ENCODE data around the gene GATAD1. TPM values are rescaled to one million over a fixed set of nuclear protein-coding genes. Genes with fewer than 3 reads are reported as not detected.
"Not testable (repeated sequence)": the region's sequence is repeated elsewhere in the genome, so short reads cannot be mapped to it uniquely, and the experiment has no call there.

Gene GATAD1
- total RNA-seq, 2 experiments from 2014 or later, result 13.8 to 14.3 TPM

- no peaks in the 10 kb centered on the region for H3K9me3 Mint-ChIP-seq
- peaks cover 8% of the 10 kb centered on the region for H3K36me3 Mint-ChIP-seq (ENCODE audit: low read depth)
- peak overlapping the region; percentile 96 for H3K27ac Mint-ChIP-seq
- H3K27me3 Mint-ChIP-seq, result no peaks in the 10 kb centered on the region
- H3K4me3 Mint-ChIP-seq, result peak overlapping the region; percentile 84
- no peak for DNase-seq
- ChIA-PET POLR2A (interaction anchor here (0.9 to 1.1 kb wide), 2 partner anchors 24 to 201 kb away, joined by 3 to 6 read pairs; partner anchors contain the start of genes ANKIB1 and KRIT1), CTCF (interaction anchor here (0.6 to 4.1 kb wide), 25 partner anchors 9 to 617 kb away, joined by 3 to 49 read pairs (median 4); partner anchors contain the start of genes ANKIB1, CYP51A1, KRIT1 and RBM48)
- H3K4me1 Mint-ChIP-seq, result peaks cover 17% of the 10 kb centered on the region
Observed at GRCh38 chr7:92446869-92447344, 375 bp upstream of the GATAD1 start.

DNA sequence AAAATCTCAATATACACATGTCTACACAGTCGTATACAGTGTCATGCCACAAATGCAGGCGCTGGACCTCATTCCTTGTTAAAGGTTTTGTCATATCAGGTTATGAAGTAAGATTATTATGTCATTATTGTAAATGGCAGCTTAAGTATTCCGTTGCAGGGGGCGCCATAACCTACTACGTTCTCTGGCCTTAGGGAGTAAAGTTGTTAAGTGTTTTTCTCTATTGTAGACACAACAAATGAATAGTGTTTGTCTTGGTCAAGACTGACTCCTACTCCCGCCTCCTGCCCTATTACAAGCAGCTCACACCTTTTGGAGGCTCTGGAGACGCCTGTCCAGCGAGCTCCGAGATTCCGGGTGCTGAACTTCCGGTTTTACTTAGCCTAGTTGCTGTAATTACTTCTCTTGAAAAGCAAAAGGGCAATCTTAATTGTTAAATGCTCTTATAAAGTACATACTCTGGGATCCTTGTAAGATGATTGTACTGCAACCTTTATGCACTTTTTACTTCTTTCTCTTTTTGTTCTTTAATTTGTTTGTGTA lies 994 bp downstream of the GATAD1 start:
- H3K9me3 Mint-ChIP-seq, result no peaks in the 10 kb centered on the region
- DNase-seq, result peak; percentile 71
- peaks cover 11% of the 10 kb centered on the region for H3K36me3 Mint-ChIP-seq (ENCODE audit: low read depth)
- H3K4me1 Mint-ChIP-seq, result peaks cover 17% of the 10 kb centered on the region
- peak overlapping the region; percentile 97 for H3K27ac Mint-ChIP-seq
- ChIA-PET CTCF (interaction anchor here (0.9 to 4.1 kb wide), 17 partner anchors 9 to 1358 kb away, joined by 3 to 49 read pairs (median 4); partner anchors contain the start of gene MTERF1), POLR2A (no interaction called here)
- peak overlapping the region; percentile 84 for H3K4me3 Mint-ChIP-seq
- H3K27me3 Mint-ChIP-seq, result no peaks in the 10 kb centered on the region

DNA sequence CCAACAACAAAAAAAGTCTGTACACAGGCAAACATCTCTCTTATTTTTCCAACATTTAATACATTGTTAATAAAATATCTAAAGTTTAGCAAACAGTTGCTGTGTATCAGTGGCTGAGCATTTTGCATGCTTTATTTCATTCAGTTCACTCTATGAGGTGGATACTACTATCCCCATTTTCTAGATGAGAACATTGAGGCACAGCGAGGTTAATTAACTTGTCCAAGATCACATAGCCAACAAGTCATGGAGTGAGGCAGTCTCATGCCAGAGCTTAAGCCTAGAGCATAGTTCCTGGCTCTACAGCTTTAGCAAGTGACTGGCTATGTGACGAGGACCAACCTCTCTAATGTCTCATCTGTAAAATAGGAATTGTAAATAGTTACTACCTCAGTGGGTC lies 4.4 kb downstream of the GATAD1 start:
- Mint-ChIP-seq H3K27me3 (no peaks in the 10 kb centered on the region), H3K27ac (no peak overlapping the region), H3K4me1 (peaks cover 13% of the 10 kb centered on the region), H3K4me3 (no peak overlapping the region), H3K36me3 (ENCODE audit: low read depth) (peaks cover 32% of the 10 kb centered on the region), H3K9me3 (no peaks in the 10 kb centered on the region)
- DNase-seq, result no peak
- POLR2A ChIA-PET, result no interaction called here
- CTCF ChIA-PET, result no interaction called here

DNA sequence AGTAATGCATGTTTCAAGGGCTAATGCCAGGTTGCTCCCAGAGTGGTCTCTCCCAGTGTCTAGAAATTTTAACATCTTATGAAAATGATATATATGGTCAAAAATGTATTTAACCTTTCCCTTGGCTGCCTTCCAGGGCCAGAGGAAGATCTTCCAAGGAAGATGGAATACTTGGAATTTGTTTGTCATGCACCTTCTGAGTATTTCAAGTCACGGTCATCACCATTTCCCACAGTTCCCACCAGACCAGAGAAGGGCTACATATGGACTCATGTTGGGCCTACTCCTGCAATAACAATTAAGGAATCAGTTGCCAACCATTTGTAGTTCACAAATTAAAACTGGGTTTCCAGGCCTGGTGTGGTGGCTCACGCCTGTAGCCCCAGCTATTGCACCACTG lies 9.0 kb downstream of the GATAD1 start:
- Mint-ChIP-seq H3K27me3 (no peaks in the 10 kb centered on the region), H3K27ac (no peak overlapping the region)

GRCh38 chr7:92460109-92460508 lies 12.8 kb downstream of the GATAD1 start:
- H3K4me3 Mint-ChIP-seq, result no peak overlapping the region
- DNase-seq, result no peak
- H3K36me3 Mint-ChIP-seq (ENCODE audit: low read depth), result peaks cover 10% of the 10 kb centered on the region
- no peaks in the 10 kb centered on the region for H3K4me1 Mint-ChIP-seq
- POLR2A ChIA-PET, result no interaction called here
- no peaks in the 10 kb centered on the region for H3K9me3 Mint-ChIP-seq
- CTCF ChIA-PET, result no interaction called here
- H3K27ac Mint-ChIP-seq, result no peak overlapping the region
- no peaks in the 10 kb centered on the region for H3K27me3 Mint-ChIP-seq

More for the DNA sequence above, 9.0 kb downstream of the GATAD1 start:
- Mint-ChIP-seq H3K9me3 (no peaks in the 10 kb centered on the region), H3K36me3 (ENCODE audit: low read depth) (peaks cover 24% of the 10 kb centered on the region), H3K4me1 (no peaks in the 10 kb centered on the region), H3K4me3 (no peak overlapping the region)
- ChIA-PET CTCF (no interaction called here), POLR2A (no interaction called here)
- DNase-seq, result no peak

DNA sequence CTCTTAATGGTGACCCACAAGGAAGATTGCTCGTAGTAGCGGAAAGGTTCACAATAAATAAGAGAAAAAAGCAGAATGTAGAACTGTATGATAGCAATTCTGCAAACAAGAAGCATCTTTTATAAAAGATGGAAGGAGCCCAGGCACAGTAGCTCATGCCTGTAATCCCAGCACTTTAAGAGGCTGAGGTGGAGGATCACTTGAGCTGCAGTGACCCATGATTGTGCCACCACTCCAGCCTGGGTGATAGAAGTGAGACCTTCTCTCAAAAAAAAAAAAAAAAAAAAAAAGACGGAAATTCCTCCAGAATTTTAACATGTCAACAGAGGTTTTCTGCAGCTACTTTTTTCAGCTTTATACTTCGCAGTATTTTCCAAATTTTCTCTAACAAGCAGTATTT lies 13.2 kb downstream of the GATAD1 start:
- POLR2A ChIA-PET, result no interaction called here
- peaks cover 10% of the 10 kb centered on the region for H3K36me3 Mint-ChIP-seq (ENCODE audit: low read depth)
- no peaks in the 10 kb centered on the region for H3K4me1 Mint-ChIP-seq
- H3K9me3 Mint-ChIP-seq, result no peaks in the 10 kb centered on the region
- H3K27me3 Mint-ChIP-seq, result no peaks in the 10 kb centered on the region
- no peak overlapping the region for H3K27ac Mint-ChIP-seq
- CTCF ChIA-PET, result interaction anchor here (0.6 to 1.5 kb wide), 4 partner anchors 68 to 325 kb away, joined by 3 read pairs; partner anchors contain the start of genes PEX1 and RBM48
- no peak overlapping the region for H3K4me3 Mint-ChIP-seq
- no peak for DNase-seq

DNA sequence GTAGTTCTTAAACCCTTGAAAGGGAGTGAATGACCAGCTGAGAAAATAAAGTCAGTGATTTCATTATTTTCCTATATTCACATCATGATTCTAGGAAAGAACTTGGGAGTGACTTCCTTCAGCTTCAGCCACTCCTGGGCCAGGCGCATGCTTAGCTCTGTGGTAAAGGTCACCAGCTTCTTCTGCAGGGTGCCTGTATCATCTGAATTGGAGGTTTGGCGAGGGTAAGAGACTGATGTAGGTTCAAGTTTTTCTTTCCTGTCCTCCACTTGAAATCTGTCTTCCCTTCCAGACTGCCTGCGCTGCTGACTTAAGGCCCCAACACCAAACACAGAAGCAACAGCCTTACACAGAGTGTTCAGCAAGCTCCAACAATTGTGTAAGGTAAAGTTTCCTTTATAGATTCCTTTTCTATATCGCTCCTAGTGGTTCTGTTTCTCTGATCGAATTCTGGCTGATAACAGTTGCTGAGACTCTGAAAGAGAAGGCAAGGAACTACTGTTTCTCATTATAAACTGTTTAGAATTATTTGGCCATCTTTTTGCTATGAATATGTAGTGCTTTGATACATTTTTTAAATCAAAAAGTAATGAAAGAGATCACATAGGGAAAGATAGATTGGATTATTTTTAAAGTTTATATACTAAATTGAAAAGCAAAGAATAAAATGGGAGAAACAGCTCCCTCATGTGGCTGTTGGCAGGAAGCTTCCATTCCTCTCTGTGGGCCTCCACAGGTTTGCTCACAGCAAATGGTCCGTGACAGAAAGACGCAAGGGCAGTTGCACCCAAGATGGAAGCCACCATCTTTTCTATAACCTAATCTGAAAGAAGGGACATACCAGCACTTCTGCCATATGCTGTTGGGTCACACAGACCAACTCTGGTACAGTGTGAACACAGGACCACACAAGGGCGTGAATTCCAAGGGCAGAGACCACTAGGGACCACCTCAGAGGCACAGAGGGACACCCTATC lies 14.0 kb downstream of the GATAD1 start:
- peak; percentile 38 for DNase-seq
- Mint-ChIP-seq H3K27me3 (no peaks in the 10 kb centered on the region), H3K4me1 (no peaks in the 10 kb centered on the region), H3K27ac (no peak overlapping the region), H3K9me3 (no peaks in the 10 kb centered on the region), H3K4me3 (no peak overlapping the region), H3K36me3 (ENCODE audit: low read depth) (peaks cover 4% of the 10 kb centered on the region)
- POLR2A ChIA-PET, result no interaction called here
- CTCF ChIA-PET, result interaction anchor here (0.6 to 1.5 kb wide), 4 partner anchors 67 to 326 kb away, joined by 3 read pairs; partner anchors contain the start of genes PEX1 and RBM48

- H3K27me3 Mint-ChIP-seq, result no peaks in the 10 kb centered on the region
- DNase-seq, result no peak
- H3K27ac Mint-ChIP-seq, result no peak overlapping the region
- no peaks in the 10 kb centered on the region for H3K36me3 Mint-ChIP-seq (ENCODE audit: low read depth)
- no peaks in the 10 kb centered on the region for H3K9me3 Mint-ChIP-seq
- no peaks in the 10 kb centered on the region for H3K4me1 Mint-ChIP-seq
- H3K4me3 Mint-ChIP-seq, result no peak overlapping the region
- ChIA-PET CTCF (no interaction called here), POLR2A (no interaction called here)
Observed at GRCh38 chr7:92462560-92462959, 15.3 kb downstream of the GATAD1 start.

DNA sequence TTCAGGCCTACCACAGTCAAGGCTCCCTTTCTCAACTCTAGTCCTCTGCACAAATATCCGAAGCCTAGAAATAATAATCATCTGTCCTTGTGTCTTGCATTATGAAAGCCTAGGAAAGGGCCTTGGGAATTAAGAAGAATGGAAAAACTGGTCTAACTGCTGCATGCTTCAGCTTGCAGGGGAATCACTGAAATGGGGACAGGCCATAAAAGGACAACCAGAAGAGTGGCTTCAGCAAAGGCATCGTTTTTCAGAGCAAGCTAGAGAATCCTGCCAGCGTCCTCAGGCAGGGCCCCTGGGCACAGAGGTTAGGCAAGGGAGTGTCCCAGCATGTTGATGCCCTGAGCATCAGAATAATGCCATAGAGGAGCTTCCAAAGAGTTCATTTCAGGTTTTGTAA lies 17.2 kb downstream of the GATAD1 start:
- DNase-seq, result no peak
- ChIA-PET POLR2A (no interaction called here), CTCF (no interaction called here)
- H3K4me3 Mint-ChIP-seq, result no peak overlapping the region
- no peak overlapping the region for H3K27ac Mint-ChIP-seq
- H3K4me1 Mint-ChIP-seq, result no peaks in the 10 kb centered on the region
- H3K36me3 Mint-ChIP-seq (ENCODE audit: low read depth), result peaks cover 2% of the 10 kb centered on the region
- H3K27me3 Mint-ChIP-seq, result no peaks in the 10 kb centered on the region
- H3K9me3 Mint-ChIP-seq, result peaks cover 5% of the 10 kb centered on the region

DNA sequence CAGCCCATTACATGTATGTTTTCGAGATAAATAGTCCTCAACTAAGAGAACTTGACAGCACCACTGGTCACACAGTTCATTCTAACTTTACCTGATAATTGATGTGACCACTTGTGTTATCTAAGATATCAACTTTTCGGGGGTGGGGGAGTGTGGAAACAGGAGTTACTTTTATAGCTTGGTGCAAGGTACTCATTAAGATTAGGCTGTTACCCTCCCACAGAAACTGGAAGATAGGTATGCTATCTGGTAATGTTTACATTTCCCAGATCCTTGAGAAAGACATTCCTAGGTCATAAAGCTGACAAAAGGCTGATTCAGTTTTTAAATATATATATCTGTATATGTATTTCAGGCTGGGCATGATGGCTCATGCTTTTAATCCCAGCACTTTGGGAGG lies 19.4 kb downstream of the GATAD1 start:
- Mint-ChIP-seq H3K36me3 (ENCODE audit: low read depth) (peaks cover 2% of the 10 kb centered on the region), H3K9me3 (peaks cover 6% of the 10 kb centered on the region), H3K4me3 (no peak overlapping the region), H3K4me1 (no peaks in the 10 kb centered on the region), H3K27me3 (no peaks in the 10 kb centered on the region), H3K27ac (no peak overlapping the region)
- ChIA-PET POLR2A (no interaction called here), CTCF (interaction anchor here (0.6 to 1.2 kb wide), 2 partner anchors 19 to 57 kb away, joined by 3 read pairs; partner anchors contain the start of gene GATAD1)
- DNase-seq, result no peak

- H3K4me3 Mint-ChIP-seq; H3K36me3 Mint-ChIP-seq (ENCODE audit: low read depth); H3K4me1 Mint-ChIP-seq; POLR2A ChIA-PET; H3K9me3 Mint-ChIP-seq; H3K27me3 Mint-ChIP-seq; DNase-seq; H3K27ac Mint-ChIP-seq: not testable (repeated sequence)
- CTCF ChIA-PET, result interaction anchor here (1.1 to 1.9 kb wide), 2 partner anchors 11 to 21 kb away, joined by 3 to 6 read pairs; partner anchors contain the start of gene GATAD1
Observed at GRCh38 chr7:92468589-92468988, 21.3 kb downstream of the GATAD1 start.

- H3K9me3 Mint-ChIP-seq; H3K4me3 Mint-ChIP-seq; H3K36me3 Mint-ChIP-seq (ENCODE audit: low read depth); CTCF ChIA-PET; DNase-seq; H3K27ac Mint-ChIP-seq; H3K27me3 Mint-ChIP-seq; POLR2A ChIA-PET; H3K4me1 Mint-ChIP-seq: not testable (repeated sequence)
Observed at GRCh38 chr7:92473989-92474388, 26.7 kb downstream of the GATAD1 start.

DNA sequence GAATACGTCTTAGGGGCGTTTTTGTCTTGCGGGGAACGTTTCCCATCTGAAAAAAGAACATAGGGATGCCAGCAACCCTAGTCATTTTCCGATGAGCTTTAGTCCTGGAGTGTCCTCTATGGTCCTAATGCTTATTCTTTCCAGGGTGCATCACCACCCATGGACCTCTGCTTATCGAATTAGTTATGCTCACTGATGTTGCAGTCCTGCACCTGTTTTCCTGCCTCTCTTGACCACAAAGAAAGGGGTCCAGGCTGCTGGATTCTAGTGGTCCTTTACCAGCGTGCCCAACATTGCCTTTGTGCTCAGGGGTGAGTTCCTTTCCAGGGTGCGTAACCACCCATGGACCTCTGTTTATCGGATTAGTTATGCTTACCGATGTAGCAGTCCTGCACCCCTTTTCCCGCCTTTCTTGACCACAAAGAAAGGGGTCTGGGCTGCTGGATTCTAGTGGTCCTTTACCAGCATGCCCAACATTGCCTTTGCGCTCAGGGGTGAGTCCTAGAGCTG lies 28.0 kb downstream of the GATAD1 start:
- DNase-seq; H3K4me1 Mint-ChIP-seq; H3K27ac Mint-ChIP-seq; CTCF ChIA-PET; H3K9me3 Mint-ChIP-seq; POLR2A ChIA-PET; H3K4me3 Mint-ChIP-seq; H3K27me3 Mint-ChIP-seq; H3K36me3 Mint-ChIP-seq (ENCODE audit: low read depth): not testable (repeated sequence)
